HEK293T (cell line): Measurements from ENCODE around the gene DCST2.

Source experiments
- ARNT ChIP-seq: fragments of 450-650 bp; IDR thresholded peaks from 2 replicates; pipeline ENCODE4 v1.6.1; 2017; ENCODE audit warnings: mild to moderate bottlenecking
- BHLHE40 ChIP-seq: fragments of 450-650 bp; IDR thresholded peaks from 2 replicates; pipeline ENCODE4 v1.6.1; 2016; ENCODE audit warnings: mild to moderate bottlenecking, moderate library complexity, borderline replicate concordance
- ELF4 ChIP-seq: fragments of 450-650 bp; IDR thresholded peaks from 2 replicates; pipeline ENCODE4 v1.6.1; 2017; ENCODE audit warnings: antibody characterized with exemption
- FOXK2 ChIP-seq: fragments of 450-650 bp; IDR thresholded peaks from 2 replicates; pipeline ENCODE4 v1.6.1; 2016; ENCODE audit warnings: mild to moderate bottlenecking
- FOXM1 ChIP-seq: fragments of 450-650 bp; IDR thresholded peaks from 2 replicates; pipeline ENCODE4 v1.6.1; 2017; ENCODE audit warnings: mild to moderate bottlenecking, borderline replicate concordance
- L3MBTL2 ChIP-seq: fragments of 450-650 bp; conservative IDR thresholded peaks from 2 replicates; pipeline ENCODE4 v1.6.1; 2016; ENCODE audit warnings: mild to moderate bottlenecking
- LEF1 ChIP-seq: fragments of 450-650 bp; IDR thresholded peaks from 2 replicates; pipeline ENCODE4 v1.6.1; 2017; ENCODE audit warnings: mild to moderate bottlenecking, borderline replicate concordance
- NFRKB ChIP-seq: fragments of 450-650 bp; IDR thresholded peaks from 2 replicates; pipeline ENCODE4 v1.6.1; 2016; ENCODE audit warnings: mild to moderate bottlenecking, moderate library complexity
- SP1 ChIP-seq: fragments of 450-650 bp; IDR thresholded peaks from 2 replicates; pipeline ENCODE4 v1.6.1; 2017
- TARDBP ChIP-seq: fragments of 450-650 bp; IDR thresholded peaks from 2 replicates; pipeline ENCODE4 v1.6.1; 2016
- ZNF384 ChIP-seq: fragments of 450-650 bp; IDR thresholded peaks from 2 replicates; pipeline ENCODE4 v1.6.1; 2016
- TF ChIP-seq, protein P1 (sequence below): fragments of 450-650 bp; IDR thresholded peaks from 2 replicates; pipeline ENCODE4 v1.6.1; 2016

DNA sequence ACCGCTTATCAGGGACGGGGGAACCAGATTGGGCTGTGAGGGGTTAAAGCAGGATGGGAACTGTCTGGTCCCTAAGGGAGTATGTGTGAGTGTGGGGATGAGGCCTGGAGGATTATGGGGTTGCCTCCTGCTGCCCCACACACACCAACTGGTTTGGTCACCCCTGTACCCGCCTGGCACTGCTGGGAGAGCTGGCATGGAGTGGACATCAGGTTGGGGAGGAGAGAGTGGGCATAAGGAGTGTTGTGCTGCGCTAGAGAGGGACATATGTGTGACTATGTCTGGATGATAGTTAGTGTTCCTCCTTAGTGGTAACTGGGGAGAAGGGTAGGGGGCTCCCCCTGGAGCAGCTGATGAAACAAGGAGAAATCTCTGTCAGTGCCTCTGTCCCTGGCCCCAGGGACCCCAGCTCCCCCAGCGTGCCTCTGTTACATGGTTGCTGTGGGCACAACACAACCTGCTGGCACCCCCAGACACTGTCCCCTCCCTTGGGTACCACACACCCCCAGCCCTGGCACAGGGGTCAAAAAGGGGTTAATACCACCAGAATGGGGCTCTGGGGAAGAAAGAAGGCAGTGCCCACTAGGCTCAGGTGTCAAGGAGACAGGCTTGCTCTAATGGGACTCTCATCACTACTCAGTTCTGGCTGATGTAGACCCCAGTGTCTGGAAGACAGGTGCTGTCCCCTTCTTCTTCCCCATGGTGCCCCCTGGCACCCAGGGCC is 29.1 kb downstream of the DCST2 start:
- TF ChIP-seq ARNT (no peak), BHLHE40 (no peak), SP1 (no peak), ELF4 (no peak), FOXK2 (no peak), NFRKB (no peak), LEF1 (no peak), L3MBTL2 (no peak), TARDBP (no peak), ZNF384 (no peak), FOXM1 (no peak)
- TF ChIP-seq, protein P1, sequence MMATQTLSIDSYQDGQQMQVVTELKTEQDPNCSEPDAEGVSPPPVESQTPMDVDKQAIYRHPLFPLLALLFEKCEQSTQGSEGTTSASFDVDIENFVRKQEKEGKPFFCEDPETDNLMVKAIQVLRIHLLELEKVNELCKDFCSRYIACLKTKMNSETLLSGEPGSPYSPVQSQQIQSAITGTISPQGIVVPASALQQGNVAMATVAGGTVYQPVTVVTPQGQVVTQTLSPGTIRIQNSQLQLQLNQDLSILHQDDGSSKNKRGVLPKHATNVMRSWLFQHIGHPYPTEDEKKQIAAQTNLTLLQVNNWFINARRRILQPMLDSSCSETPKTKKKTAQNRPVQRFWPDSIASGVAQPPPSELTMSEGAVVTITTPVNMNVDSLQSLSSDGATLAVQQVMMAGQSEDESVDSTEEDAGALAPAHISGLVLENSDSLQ, result no peak
